HepG2 (cell line): ENCODE measurements around the gene NINJ2. TPM values are rescaled to one million over a fixed set of nuclear protein-coding genes. Genes with fewer than 3 reads are reported as not detected.

Experiments
- ATAC-seq: fragments of 200-7000 bp; cut with Tn5 transposase; 3 replicates; pipeline ENCODE4 v1.9.1; 2020; ENCODE audit warnings: mild to moderate bottlenecking, moderate library complexity
- BruUV-seq: library from RNA; stranded (reverse); fragments of 400-500 nt; replicated peaks from 2 replicates; lab custom pipeline; 2021; lab: Mats Ljungman, UMichigan
- CTCF ChIA-PET: fragments of 300-600 bp; formaldehyde crosslinking; extraction: SDS; loops from one replicate; lab custom pipeline; 2021; ENCODE audit warnings: low total read pairs, inconsistent platforms, low intra/inter-chr PET ratio; lab: Yijun Ruan, JAX
- POLR2A ChIA-PET: fragments of 350-600 bp; sonication (Branson Sonifier 250); formaldehyde crosslinking; loops from one replicate; lab custom pipeline; 2020; ENCODE audit warnings: antibody characterized with exemption, inconsistent platforms; lab: Yijun Ruan, JAX
- DNase-seq: peaks from one replicate; pipeline ENCODE4 v3.0.0-alpha.2; 2015; ENCODE audit warnings: low spot score
- FAIRE-seq: peaks from 3 replicates; lab custom pipeline; 2011; peaks lifted over from hg19 to GRCh38; lab: Jason Lieb, UNC
- H2AFZ ChIP-seq: one replicate; pipeline ENCODE4 v1.6.1; 2011; ENCODE audit warnings: low read length, inconsistent platforms
- H3K27ac ChIP-seq: fragments of 300-600 bp; 3 replicates; pipeline ENCODE4 v1.8.0; 2011; ENCODE audit warnings: mixed run types, mild to moderate bottlenecking, mixed read lengths, low read length, inconsistent platforms; ENCODE audit not compliant: insufficient read depth; ENCODE audit errors: extremely low read length
- H3K27me3 ChIP-seq, 2 experiments: fragments of 200-600 bp in 1 of 2; 2 replicates in 1 of 2; 3 replicates in 1 of 2; pipeline versions ENCODE4 v1.6.0 to v1.8.0; 2011; ENCODE audit warnings: low read length in 2 of 2, mild to moderate bottlenecking in 2 of 2, moderate library complexity in 2 of 2, inconsistent platforms in 1 of 2; ENCODE audit not compliant: insufficient read depth in 2 of 2, control insufficient read depth in 1 of 2
- H3K36me3 ChIP-seq, 2 experiments: fragments of 200-600 bp in 1 of 2; replicated peaks in 1 of 2; 2 replicates in 1 of 2; 3 replicates in 1 of 2; pipeline versions ENCODE4 v1.5.1 to v1.8.0; 2011; ENCODE audit warnings: low read length in 2 of 2, inconsistent platforms in 1 of 2; ENCODE audit not compliant: insufficient read depth in 2 of 2, control insufficient read depth in 1 of 2
- H3K4me1 ChIP-seq: 2 replicates; pipeline ENCODE4 v1.5.1; 2012; ENCODE audit warnings: low read length, inconsistent platforms; ENCODE audit not compliant: insufficient read depth
- H3K4me2 ChIP-seq: 2 replicates; pipeline ENCODE4 v1.6.0; 2011; ENCODE audit warnings: low read depth, low read length, inconsistent platforms
- H3K4me3 ChIP-seq, 3 experiments: fragments of 200-600 bp in 1 of 3; sonication (generic), shearing (Covaris generic) in 1 of 3; replicated peaks in 1 of 3; 2 replicates each; pipeline ENCODE4 v1.5.1; 2011 to 2016; ENCODE audit warnings: low read length in 3 of 3, inconsistent platforms in 2 of 3, low read depth in 2 of 3, mild to moderate bottlenecking in 2 of 3, control low read depth in 1 of 3, mixed read lengths in 1 of 3; ENCODE audit not compliant: insufficient read depth in 1 of 3
- H3K79me2 ChIP-seq: one replicate; pipeline ENCODE4 v1.6.1; 2011; ENCODE audit warnings: low read length, inconsistent platforms; ENCODE audit not compliant: insufficient read depth
- H3K9ac ChIP-seq: 2 replicates; pipeline ENCODE4 v1.6.0; 2011; ENCODE audit warnings: mild to moderate bottlenecking, low read depth, low read length, inconsistent platforms; ENCODE audit not compliant: insufficient read depth
- H3K9me3 ChIP-seq: 2 replicates; pipeline ENCODE4 v1.5.1; 2012; ENCODE audit warnings: mild to moderate bottlenecking, low read length
- H4K20me1 ChIP-seq: 2 replicates; pipeline ENCODE4 v1.6.0; 2011; ENCODE audit warnings: inconsistent platforms, mild to moderate bottlenecking, low read length, moderate library complexity; ENCODE audit not compliant: insufficient read depth
- CEBPG ChIP-seq: IDR thresholded peaks from 2 replicates; pipeline ENCODE4 v1.6.1; 2016
- HNRNPK ChIP-seq: fragments of 200-400 bp; formaldehyde crosslinking; IDR thresholded peaks from 2 replicates; pipeline ENCODE4 v1.6.1; 2018; ENCODE audit warnings: low read length, low read depth, moderate library complexity, mild to moderate bottlenecking; ENCODE audit not compliant: poor library complexity, severe bottlenecking
- NONO ChIP-seq, 2 experiments: fragments of 450-650 bp in 1 of 2; sonication (generic) in 1 of 2; formaldehyde crosslinking in 1 of 2; IDR thresholded peaks in 1 of 2; conservative IDR thresholded peaks in 1 of 2; 2 replicates each; pipeline versions ENCODE4 v1.6.1 to v1.8.0; 2017 to 2022; ENCODE audit warnings: mild to moderate bottlenecking in 1 of 2, missing genetic modification reagents in 1 of 2, moderate library complexity in 1 of 2
- PAXIP1 ChIP-seq: sonication (generic); formaldehyde crosslinking; conservative IDR thresholded peaks from 2 replicates; pipeline ENCODE4 v1.4.0; 2020; ENCODE audit warnings: mild to moderate bottlenecking, missing genetic modification reagents, moderate library complexity
- SNAPC4 ChIP-seq: sonication (generic); formaldehyde crosslinking; IDR thresholded peaks from 2 replicates; pipeline ENCODE4 v1.4.0; 2020; ENCODE audit warnings: mild to moderate bottlenecking, missing genetic modification reagents
- TEAD3 ChIP-seq: optimal IDR thresholded peaks from 2 replicates; pipeline ENCODE3; 2016; ENCODE audit warnings: borderline replicate concordance
- TP53 ChIP-seq: sonication (generic); formaldehyde crosslinking; conservative IDR thresholded peaks from 2 replicates; pipeline ENCODE4 v1.4.0; 2020; ENCODE audit warnings: missing genetic modification reagents
- ZFP36 ChIP-seq: fragments of 150-350 bp; IDR thresholded peaks from 2 replicates; pipeline ENCODE4 v1.6.1; 2018; ENCODE audit warnings: borderline replicate concordance, low read length, low read depth; ENCODE audit not compliant: partially characterized antibody
- ZNF256 ChIP-seq: sonication (generic); formaldehyde crosslinking; conservative IDR thresholded peaks from 2 replicates; pipeline ENCODE4 v1.4.0; 2020; ENCODE audit warnings: missing genetic modification reagents
- ZNF749 ChIP-seq: sonication (generic); formaldehyde crosslinking; IDR thresholded peaks from 2 replicates; pipeline ENCODE4 v1.8.0; 2022; ENCODE audit warnings: mild to moderate bottlenecking, missing genetic modification reagents, moderate library complexity, borderline replicate concordance
- WGBS: methylation state at CpG from one replicate; pipeline ENCODE4 v1.1.6; 2017; ENCODE audit warnings: low lambda C conversion rate; 5-methylcytosine and 5-hydroxymethylcytosine counted together
- in situ Hi-C: cut with HindIII; loops from 2 replicates; pipeline ENCODE4 v1.10.0; 2017; ENCODE audit warnings: low pct_unique_long_range_greater_than_20kb; ENCODE audit not compliant: extremely low pct_ligation_motif_present
- intact Hi-C: fragments of 100-400 bp; cut with micrococcal nuclease; formaldehyde crosslinking; loops from one replicate; pipeline ENCODE4 v1.10.0; 2022; ENCODE audit not compliant: unreplicated experiment
- polyA plus RNA-seq, 8 experiments: library from polyadenylated mRNA; depleted of rRNA in 3 of 8; stranded (reverse) in 7 of 8; unstranded in 1 of 8; fragments of >200 nt; fragmentation: Illumina TruSeq in 4 of 8; extraction: Trizol in 4 of 8; gene quantifications; 2 replicates each; pipeline versions ENCODE4 v1.2.1 to v1.2.3, GENCODE V29; 2011 to 2016; ENCODE audit warnings: low read depth in 4 of 8, missing spikeins in 1 of 8, mixed read lengths in 1 of 8; ENCODE audit not compliant: insufficient read depth in 1 of 8
- total RNA-seq, 5 experiments: library from RNA; depleted of rRNA; stranded (reverse); fragments of >200 nt; fragmentation: Illumina TruSeq; extraction: Trizol; gene quantifications; 2 replicates each; pipeline ENCODE4 v1.2.3, GENCODE V29; 2016; ENCODE audit warnings: low read depth in 1 of 5

Gene NINJ2
- total and polyA plus RNA-seq, 2 of the 13 experiments (the other 11 are each of a cell fraction or from before 2014, with no cell fraction given): 0.62 to 3.8 TPM

- in situ Hi-C loops: no loop called here
- H3K4me2 ChIP-seq: no peak overlapping the region
- no peak overlapping the region for H3K4me3 ChIP-seq
- POLR2A ChIA-PET: no interaction called here
- BruUV-seq: no TSS peak
- H3K27me3 ChIP-seq: no peaks in the 10 kb centered on the region; a peak in 1 of 5 replicates
- no peaks in the 10 kb centered on the region for H3K4me1 ChIP-seq
- WGBS: 87% methylated on average over 14 of the region's 14 CpGs
- no peak overlapping the region for H2AFZ ChIP-seq
- H3K9me3 ChIP-seq: peaks cover 15% of the 10 kb centered on the region; the same call in 1 of the 2 replicates
- H3K9ac ChIP-seq: no peak overlapping the region
- no peak overlapping the region for H3K27ac ChIP-seq
- H3K79me2 ChIP-seq: no peaks in the 10 kb centered on the region
- FAIRE-seq: no peak
- CTCF ChIA-PET: no interaction called here
- H3K36me3 ChIP-seq: no peaks in the 10 kb centered on the region
- no peak for TF ChIP-seq NONO (IDR thresholded peaks at IDR 0.05)
- TF ChIP-seq NONO (CRISPR knock-in tag; conservative IDR thresholded peaks at IDR 0.05): no peak
- no peak for TF ChIP-seq CEBPG
- no peak for TF ChIP-seq HNRNPK
- no peak for TF ChIP-seq ZNF749
- TF ChIP-seq, all 625 proteins: peak for 0
- no peak for ATAC-seq
- no peak for DNase-seq
- intact Hi-C loops: no loop called here
- no peaks in the 10 kb centered on the region for H4K20me1 ChIP-seq
These were observed 129.0 kb downstream of the NINJ2 start for GRCh38 chr12:534216-534615.

GRCh38 chr12:533718-534117, 129.5 kb downstream of the NINJ2 start:
- in situ Hi-C loops: no loop called here
- TF ChIP-seq TP53 (CRISPR knock-in tag) (no peak), SNAPC4 (CRISPR knock-in tag) (no peak), ZNF256 (no peak), PAXIP1 (no peak), TEAD3 (CRISPR knock-in tag) (no peak), ZFP36 (no peak)

More at GRCh38 chr12:533718-534117, 129.5 kb downstream of the NINJ2 start:
- ATAC-seq (no peak), FAIRE-seq (no peak), DNase-seq (no peak)
- intact Hi-C loops: no loop called here
- Histone ChIP-seq H3K9me3 (peaks cover 17% of the 10 kb centered on the region; the same call in 1 of the 2 replicates), H2AFZ (no peak overlapping the region), H4K20me1 (no peaks in the 10 kb centered on the region), H3K79me2 (no peaks in the 10 kb centered on the region), H3K27ac (no peak overlapping the region), H3K27me3 (no peaks in the 10 kb centered on the region), H3K36me3 (no peaks in the 10 kb centered on the region), H3K4me2 (no peak overlapping the region), H3K9ac (no peak overlapping the region), H3K4me1 (no peaks in the 10 kb centered on the region), H3K4me3 (no peak overlapping the region)
- WGBS: 77% methylated on average over 9 of the region's 14 CpGs
- POLR2A ChIA-PET: no interaction called here
- CTCF ChIA-PET: no interaction called here
- no TSS peak for BruUV-seq
